ENCODE results near the gene PGRMC2.

Gene PGRMC2

GRCh38 chr4:128285085-128285997, 2.3 kb downstream of the PGRMC2 start:
- no peak for ATAC-seq
- TF ChIP-seq ZNF70 (CRISPR knock-in tag; IDR thresholded peaks at IDR 0.05) (no peak), ZC3H10 (CRISPR knock-in tag; IDR thresholded peaks at IDR 0.05) (no peak), TCF4 (CRISPR knock-in tag; IDR thresholded peaks at IDR 0.05; ENCODE audit: borderline replicate concordance) (no peak)

- no peak for ATAC-seq
- TF ChIP-seq GLIS3 (CRISPR knock-in tag; IDR thresholded peaks at IDR 0.05) (no peak), CSRNP3 (CRISPR knock-in tag; IDR thresholded peaks at IDR 0.05) (no peak)
Observed at GRCh38 chr4:128284317-128284716, 3.3 kb downstream of the PGRMC2 start.

- TF ChIP-seq POU6F1 (CRISPR knock-in tag; IDR thresholded peaks at IDR 0.05; ENCODE audit: borderline replicate concordance, low read depth) (no peak), ISL1 (CRISPR knock-in tag; IDR thresholded peaks at IDR 0.05) (no peak)
- no peak for ATAC-seq
Observed at GRCh38 chr4:128283071-128283470, 4.5 kb downstream of the PGRMC2 start.

GRCh38 chr4:128282516-128282915, 5.1 kb downstream of the PGRMC2 start:
- TF ChIP-seq ZNF70 (CRISPR knock-in tag; IDR thresholded peaks at IDR 0.05) (no peak), GLIS3 (CRISPR knock-in tag; IDR thresholded peaks at IDR 0.05) (no peak), ZFP3 (CRISPR knock-in tag; IDR thresholded peaks at IDR 0.05) (no peak), POU6F1 (CRISPR knock-in tag; IDR thresholded peaks at IDR 0.05; ENCODE audit: borderline replicate concordance, low read depth) (no peak), CSDC2 (CRISPR knock-in tag; IDR thresholded peaks at IDR 0.05) (no peak), OSR1 (CRISPR knock-in tag; IDR thresholded peaks at IDR 0.05) (no peak), ESRRG (CRISPR knock-in tag; IDR thresholded peaks at IDR 0.05) (no peak), TSHZ2 (CRISPR knock-in tag; IDR thresholded peaks at IDR 0.05) (no peak), ZNF8 (CRISPR knock-in tag; IDR thresholded peaks at IDR 0.05) (no peak), PPARA (CRISPR knock-in tag; IDR thresholded peaks at IDR 0.05; ENCODE audit: borderline replicate concordance) (no peak), ZC3H10 (CRISPR knock-in tag; IDR thresholded peaks at IDR 0.05) (no peak), CREB5 (CRISPR knock-in tag; IDR thresholded peaks at IDR 0.05; ENCODE audit: low read depth) (no peak), ZFP30 (CRISPR knock-in tag; IDR thresholded peaks at IDR 0.05) (no peak), TOX (CRISPR knock-in tag; IDR thresholded peaks at IDR 0.05; ENCODE audit: borderline replicate concordance) (no peak), CSRNP3 (CRISPR knock-in tag; IDR thresholded peaks at IDR 0.05) (no peak)
- ATAC-seq: no peak
